Myocyte (in vitro differentiated cells): ENCODE measurements around the gene DHRS9. TPM values are rescaled to one million over a fixed set of nuclear protein-coding genes. Genes with fewer than 3 reads are reported as not detected.
"Not testable (repeated sequence)": the region's sequence is repeated elsewhere in the genome, so short reads cannot be mapped to it uniquely, and the experiment has no call there.

Experiments used
- DNase-seq: peaks from one replicate; pipeline ENCODE4 v3.0.0-alpha.2; 2012; ENCODE audit warnings: low read depth
- total RNA-seq: library from RNA; depleted of rRNA; stranded (reverse); fragments of >200 nt; gene quantifications from 2 replicates; pipeline ENCODE4 v1.2.3, GENCODE V29; 2014

The DHRS9 gene
- total RNA-seq, 1 donor from 2014 or later, result not detected

DNA sequence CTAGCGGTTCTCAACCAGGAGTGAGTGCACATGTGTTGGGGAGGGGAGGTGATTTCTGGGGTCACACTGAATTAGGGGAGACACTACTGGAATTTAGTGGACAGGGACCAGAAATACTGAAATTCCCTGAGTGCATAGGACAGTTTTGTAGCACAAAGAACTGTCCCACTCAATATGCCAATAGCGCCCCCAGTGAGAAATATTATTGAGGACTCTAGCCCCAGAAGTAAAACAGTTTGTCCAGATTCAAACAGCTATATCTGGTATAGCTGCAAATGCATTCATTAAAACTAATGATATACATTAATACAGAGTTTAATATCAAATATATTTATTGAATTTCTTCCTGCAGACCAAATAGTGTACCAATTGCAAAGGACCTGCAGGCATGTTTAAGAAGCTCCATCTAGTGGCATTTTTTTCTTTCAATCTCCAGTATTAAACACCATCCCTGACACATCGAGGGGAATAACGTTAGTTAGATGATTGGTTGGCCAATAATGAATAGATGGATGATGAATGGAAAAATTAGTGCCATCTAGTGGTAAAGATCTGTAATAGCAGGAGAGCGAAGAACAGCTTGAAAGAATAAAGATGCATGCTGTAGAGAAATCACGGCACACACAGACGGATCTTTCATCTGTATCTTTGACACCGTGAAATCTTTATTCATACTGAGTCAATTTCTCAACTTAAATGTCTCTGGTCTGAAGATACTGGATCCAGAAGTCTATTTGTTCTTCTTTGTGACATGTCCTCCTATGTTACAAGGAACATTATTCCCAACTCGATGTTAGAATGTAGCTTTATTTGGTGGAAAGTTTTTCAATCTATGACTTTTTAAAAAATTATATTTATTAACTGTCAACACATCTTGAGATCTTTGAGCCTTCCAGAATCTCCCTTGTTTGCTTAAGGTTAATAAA lies 62.5 kb downstream of the DHRS9 start:
- peak; percentile 38 for DNase-seq

DNA sequence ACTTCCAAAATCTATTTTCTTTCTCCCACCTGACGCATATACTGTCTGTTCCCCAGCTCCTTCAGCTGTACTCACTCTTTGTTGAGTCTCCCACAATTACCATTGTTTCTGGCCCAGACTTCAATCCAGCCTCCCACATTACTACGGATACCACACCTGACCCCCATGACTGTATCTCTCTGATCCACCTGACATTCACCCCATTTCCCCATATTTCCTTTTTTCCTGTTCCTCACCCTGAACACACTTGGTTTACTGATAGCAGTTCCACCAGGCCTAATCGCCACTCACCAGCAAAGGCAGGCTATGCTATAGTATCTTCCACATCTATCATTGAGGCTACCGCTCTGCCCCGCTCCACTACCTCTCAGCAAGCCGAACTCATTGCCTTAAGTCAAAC lies 64.9 kb downstream of the DHRS9 start:
- not testable (repeated sequence) for DNase-seq

DNA sequence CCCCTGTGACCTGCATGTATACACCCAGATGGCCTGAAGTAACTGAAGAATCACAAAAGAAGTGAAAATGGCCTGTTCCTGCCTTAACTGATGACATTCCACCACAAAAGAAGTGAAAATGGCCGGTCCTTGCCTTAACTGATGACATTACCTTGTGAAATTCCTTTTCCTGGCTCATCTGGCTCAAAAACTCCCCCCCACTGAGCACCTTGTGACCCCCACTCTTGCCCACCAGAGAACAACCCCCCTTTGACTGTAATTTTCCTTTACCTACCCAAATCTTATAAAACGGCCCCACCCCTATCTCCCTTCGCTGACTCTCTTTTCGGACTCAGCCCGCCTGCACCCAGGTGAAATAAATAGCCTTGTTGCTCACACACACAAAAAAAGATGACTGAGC lies 67.1 kb downstream of the DHRS9 start:
- not testable (repeated sequence) for DNase-seq

DNA sequence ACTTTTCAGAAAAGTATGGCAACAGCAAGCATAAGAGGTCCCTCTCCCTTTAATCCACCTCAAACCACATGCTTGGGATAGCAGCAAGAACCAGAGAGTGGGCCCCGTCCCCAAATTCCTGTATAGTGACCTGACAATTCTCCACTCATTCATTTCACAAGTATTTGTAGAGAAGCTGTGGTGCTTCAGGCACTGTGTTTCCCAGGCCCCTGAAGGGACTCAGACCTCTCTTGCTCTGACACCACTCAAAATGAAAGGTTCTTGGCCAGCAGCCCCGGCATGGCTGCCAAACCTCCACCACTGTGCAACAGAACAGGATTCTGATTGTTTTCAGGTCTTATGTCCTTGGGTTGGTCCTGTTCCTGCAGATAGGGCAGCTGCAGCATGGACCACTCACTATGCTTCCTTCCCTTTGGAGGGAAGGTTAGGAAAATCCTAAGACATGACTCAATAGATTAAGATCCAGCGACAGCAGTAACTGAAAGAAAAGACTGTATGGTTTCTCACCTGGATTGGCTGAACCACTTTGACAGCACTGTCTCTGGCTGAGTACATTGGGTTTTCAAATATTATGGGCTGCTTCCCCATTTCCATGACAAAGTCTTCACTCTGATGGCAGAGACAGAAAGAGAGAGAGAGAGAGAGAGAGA lies 67.6 kb downstream of the DHRS9 start:
- no peak for DNase-seq

DNA sequence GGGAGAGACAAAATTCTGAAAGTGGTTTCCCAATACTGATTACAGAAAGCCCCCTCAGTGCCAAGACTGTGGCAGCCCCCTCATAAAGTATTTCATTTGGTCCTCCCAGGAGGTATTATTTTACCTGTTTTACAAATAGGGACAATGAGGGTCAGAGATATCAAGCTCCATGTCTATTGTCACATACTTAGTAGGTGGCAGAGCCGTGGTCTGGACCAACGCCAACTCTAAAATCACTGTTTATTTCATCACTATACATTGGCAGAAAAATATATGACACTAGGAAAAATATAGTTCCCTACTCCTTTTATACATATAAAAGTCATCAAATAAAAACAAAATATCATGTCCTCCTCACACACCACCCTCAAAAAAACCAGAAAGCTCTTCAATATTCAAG lies 68.6 kb downstream of the DHRS9 start:
- no peak for DNase-seq

DNA sequence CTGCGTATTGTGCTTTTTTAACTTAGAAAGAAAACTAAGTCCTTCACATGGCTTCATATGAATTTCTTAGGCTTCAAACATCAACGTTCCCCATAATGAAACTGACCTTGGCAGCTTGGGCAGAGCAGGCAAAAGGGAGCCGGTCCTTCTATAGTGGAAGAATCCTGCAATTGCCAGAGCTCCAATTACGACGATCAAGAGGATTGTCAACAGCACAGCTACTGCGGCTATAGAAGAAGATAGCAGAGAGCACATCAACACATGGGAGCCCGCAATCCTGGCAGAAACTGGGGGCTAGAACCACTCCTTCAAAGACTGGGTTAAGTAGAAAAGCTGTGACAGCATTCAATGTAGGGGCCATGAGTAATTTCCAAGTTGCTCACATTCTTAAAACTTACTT lies 69.8 kb downstream of the DHRS9 start:
- DNase-seq, result no peak

DNA sequence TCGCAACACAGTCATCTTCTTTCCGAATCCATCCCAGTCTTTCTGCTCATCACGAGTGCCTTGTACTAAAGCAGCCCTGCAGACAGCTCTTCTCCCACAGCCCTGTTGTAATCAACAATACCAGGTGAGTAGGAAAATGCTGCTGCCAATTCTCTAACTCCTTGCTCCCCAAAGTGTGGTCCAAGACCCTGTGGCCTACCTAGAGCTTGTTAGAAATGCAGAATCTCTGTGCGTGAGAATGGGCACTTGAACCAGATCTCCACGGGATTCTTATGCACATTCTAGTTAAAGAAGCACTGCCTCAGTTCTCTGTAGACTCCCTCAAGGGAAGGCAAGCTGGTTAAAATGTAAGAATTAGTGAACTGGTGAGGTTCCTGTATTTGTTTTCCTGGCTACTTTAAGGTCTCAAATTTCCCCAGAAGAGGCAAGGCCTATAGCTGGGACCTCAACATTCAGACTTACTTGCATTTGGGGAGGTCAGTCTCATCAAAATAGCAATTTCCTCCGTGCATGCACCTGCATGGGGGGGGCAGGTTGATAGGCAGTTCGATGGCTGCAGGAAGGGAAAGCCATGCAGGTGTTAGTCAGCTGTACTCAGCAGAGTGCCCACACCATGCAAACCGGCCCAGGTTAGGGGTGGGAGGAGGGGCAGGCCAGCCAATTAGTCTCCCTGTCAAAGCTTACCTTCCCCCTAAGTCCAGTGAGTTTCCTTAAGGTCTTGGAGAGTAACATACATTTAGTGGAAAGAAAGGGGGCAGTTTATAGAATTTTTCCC lies 70.8 kb downstream of the DHRS9 start:
- DNase-seq, result no peak

DNA sequence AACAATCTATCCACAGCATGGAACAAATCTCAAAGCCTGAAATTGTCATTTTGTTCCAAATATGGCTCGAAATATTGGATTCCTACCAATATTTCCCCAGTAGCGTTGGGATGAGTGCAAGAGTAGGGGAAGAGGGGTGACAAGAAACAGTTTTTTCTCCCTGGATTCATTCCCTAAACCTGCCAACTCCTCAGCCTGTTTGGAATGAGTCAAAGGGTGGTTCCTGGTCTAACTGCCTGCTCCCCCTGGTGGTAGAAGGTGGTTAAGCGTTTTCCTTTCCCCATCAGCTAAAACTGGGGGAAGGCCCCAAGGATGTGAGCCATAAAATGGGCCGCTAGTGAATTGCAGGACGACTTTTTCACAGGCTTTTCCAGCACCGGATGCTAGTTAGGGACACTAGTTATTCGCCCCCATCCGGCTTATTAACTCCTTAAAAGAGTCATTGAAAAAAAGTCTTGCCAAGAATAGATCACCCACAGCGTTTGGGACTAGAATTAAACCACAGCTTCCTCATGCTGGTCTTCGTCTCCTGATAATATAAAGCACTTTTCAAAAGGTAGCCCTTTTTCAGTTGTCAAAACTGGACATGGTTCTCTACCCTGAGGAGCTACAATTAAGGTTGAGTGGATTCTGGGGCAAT lies 72.5 kb downstream of the DHRS9 start:
- DNase-seq, result peak; percentile 68

DNA sequence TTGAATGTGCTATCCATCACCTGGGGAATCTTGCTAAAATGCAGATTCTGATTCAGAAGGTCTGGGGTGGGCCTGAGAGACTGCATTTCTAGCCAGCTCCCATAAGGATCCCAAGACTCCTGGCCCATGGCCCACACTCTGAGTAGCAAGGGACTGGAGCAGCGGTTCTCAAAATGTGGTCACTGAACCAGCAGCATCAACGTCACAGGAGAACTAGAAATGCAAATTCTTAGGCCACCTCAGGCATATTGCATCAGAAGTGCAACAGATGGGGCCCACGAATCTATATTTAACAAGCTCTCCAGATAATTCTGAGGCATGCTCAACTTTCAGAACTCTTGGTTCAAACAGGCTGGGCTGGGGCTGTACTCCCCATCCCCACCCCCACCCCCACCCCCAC lies 74.6 kb downstream of the DHRS9 start:
- DNase-seq, result no peak

Other genes with a start within 250 kb of the DHRS9 start
- 0.24 TPM in 1 of 2 replicates, not detected in the other for gene SPC25, start 179.1 kb upstream of the DHRS9 start, total RNA-seq
- gene G6PC2, start 168.3 kb upstream of the DHRS9 start, total RNA-seq, result not detected in 2 replicates
- gene ABCB11, start 38.2 kb upstream of the DHRS9 start, total RNA-seq, result 0.05 TPM in 1 of 2 replicates, not detected in the other